A549 treated with GW870086 at 1 μM for 4 hours (cell line): ENCODE measurements around the gene EFHD1. TPM values are rescaled to one million over a fixed set of nuclear protein-coding genes. Genes with fewer than 3 reads are reported as not detected.

Experiments used
- total RNA-seq: library from RNA; stranded (reverse); fragments of 200-300 nt; extraction: Qiagen RNA extraction; gene quantifications from 5 replicates; pipeline ENCODE4 v1.2.3, GENCODE V29; 2022; ENCODE audit warnings: low read depth

The EFHD1 gene
- total RNA-seq = 3.3 to 4.9 TPM (median 3.6 TPM) in 5 replicates

GRCh38 chr2:232633413-232634205 lies at the start of gene EFHD1:
Gene EFHD1 (plus strand): TSS chr2:232633604. CDS start chr2:232633705, 101 bp downstream.

GRCh38 chr2:232697059-232697806 lies 63.8 kb downstream of the EFHD1 start, which contains the start of gene GIGYF2:
Gene GIGYF2 (plus strand): TSS chr2:232697331. CDS start chr2:232735198, 37,867 bp downstream.

Other genes starting within 250 kb of the EFHD1 start
- gene ALPG, start 226.8 kb upstream of the EFHD1 start, total RNA-seq = 0.24 to 0.47 TPM (median 0.38 TPM) in 5 replicates
- gene ALPI, start 177.5 kb upstream of the EFHD1 start, total RNA-seq = 0.06 to 0.15 TPM in 2 of 5 replicates, not detected in the others
- gene ECEL1, start 145.8 kb upstream of the EFHD1 start, total RNA-seq = 0.08 to 0.32 TPM (median 0.23 TPM) in 4 of 5 replicates, not detected in the other
- 0.09 to 0.16 TPM (median 0.11 TPM) in 5 replicates for gene PRSS56, start 113.2 kb upstream of the EFHD1 start, total RNA-seq
- gene CHRND, start 107.4 kb upstream of the EFHD1 start, total RNA-seq = not detected in 5 replicates
- gene CHRNG, start 93.9 kb upstream of the EFHD1 start, total RNA-seq = not detected in 5 replicates
- 4.6 to 5.2 TPM (median 4.9 TPM) in 5 replicates for gene TIGD1, start 83.0 kb upstream of the EFHD1 start, total RNA-seq
- gene EIF4E2, start 82.9 kb upstream of the EFHD1 start, total RNA-seq = 85.6 to 170 TPM (median 89.9 TPM) in 5 replicates
- gene GIGYF2, start 63.7 kb downstream of the EFHD1 start, total RNA-seq = 23.2 to 28.1 TPM (median 27.8 TPM) in 5 replicates
- gene KCNJ13, start 143.0 kb downstream of the EFHD1 start, total RNA-seq = not detected in 5 replicates
- 4.6 to 14.4 TPM (median 10.0 TPM) in 5 replicates for gene SNORC, start 236.7 kb downstream of the EFHD1 start, total RNA-seq